Activated T-helper 1 cell treated with anti-CD3 and anti-CD28 coated beads, Interleukin-2, amount 50 U/mL, for 16 hours (primary cell): ENCODE results near the gene VSX1.

Source experiments
- DNase-seq, 2 donors: peaks; one replicate each; pipeline ENCODE4 v3.0.0-alpha.2; 2020; ENCODE audit warnings: low read depth in 1 of 2, low spot score in 1 of 2

Gene VSX1

GRCh38 chr20:25040438-25040831, 41.5 kb downstream of the VSX1 start:
- DNase-seq, result no peak

GRCh38 chr20:25039697-25040437, 42.1 kb downstream of the VSX1 start:
- DNase-seq, result no peak

- no peak for DNase-seq
Measured at GRCh38 chr20:25038591-25039015, 43.3 kb downstream of the VSX1 start.

- DNase-seq, result no peak
Measured at GRCh38 chr20:25038103-25038410, 43.9 kb downstream of the VSX1 start.

GRCh38 chr20:25037288-25038102, 44.4 kb downstream of the VSX1 start:
- no peak for DNase-seq

- DNase-seq, result no peak
Measured at GRCh38 chr20:25036331-25036936, 45.5 kb downstream of the VSX1 start.

- DNase-seq, result no peak
Measured at GRCh38 chr20:25035921-25036320, 46.0 kb downstream of the VSX1 start.

GRCh38 chr20:25033924-25034300, 48.0 kb downstream of the VSX1 start:
- DNase-seq, result no peak

- no peak for DNase-seq
Measured at GRCh38 chr20:25033265-25033923, 48.5 kb downstream of the VSX1 start.

- DNase-seq, result no peak
Measured at GRCh38 chr20:25032478-25033264, 49.3 kb downstream of the VSX1 start.

GRCh38 chr20:25032065-25032477, 49.9 kb downstream of the VSX1 start:
- DNase-seq, result no peak

- DNase-seq, result no peak
Measured at GRCh38 chr20:25031241-25031640, 50.7 kb downstream of the VSX1 start.

GRCh38 chr20:25030649-25031207, 51.2 kb downstream of the VSX1 start:
- no peak for DNase-seq

GRCh38 chr20:25030007-25030648, 51.8 kb downstream of the VSX1 start:
- DNase-seq, result no peak

GRCh38 chr20:25025986-25026605, 55.8 kb downstream of the VSX1 start:
- no peak for DNase-seq
